IPS-18c (cell line): ENCODE data around the gene SLC5A8.
"Not testable (repeated sequence)": the region's sequence is repeated elsewhere in the genome, so short reads cannot be mapped to it uniquely, and the experiment has no call there.

ENCODE experiments used
- H3K4me3 ChIP-seq: 2 replicates; pipeline ENCODE4 v1.7.0; 2013; ENCODE audit warnings: low read depth, mild to moderate bottlenecking, low read length, moderate library complexity; ENCODE audit not compliant: insufficient read depth
- H3K9me3 ChIP-seq: one replicate; pipeline ENCODE4 v1.6.1; 2013; ENCODE audit warnings: mild to moderate bottlenecking, low read length, moderate library complexity; ENCODE audit not compliant: control insufficient read depth, insufficient read depth

The SLC5A8 gene

DNA sequence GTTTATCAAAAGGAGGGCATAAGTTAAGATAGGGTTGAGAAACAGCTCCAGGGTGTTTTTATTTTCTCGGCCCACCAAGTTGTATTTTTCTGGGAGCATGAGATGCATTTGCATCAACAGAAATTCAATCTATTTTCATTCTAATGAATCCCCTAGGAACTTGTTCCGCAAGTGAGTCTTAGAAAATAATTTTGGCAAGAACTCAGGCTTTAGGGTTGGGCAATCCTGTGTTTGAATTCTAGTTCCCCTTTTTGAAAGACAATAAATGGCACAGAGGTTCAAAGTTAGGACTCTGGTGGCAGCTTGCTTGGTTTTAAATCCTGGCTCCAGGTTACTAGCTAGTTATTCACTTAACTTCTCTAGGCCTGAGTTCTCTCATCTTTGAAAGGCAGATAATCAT, 23.7 kb downstream of the SLC5A8 start:
- Histone ChIP-seq H3K4me3 (no peak overlapping the region), H3K9me3 (no peaks in the 10 kb centered on the region)

DNA sequence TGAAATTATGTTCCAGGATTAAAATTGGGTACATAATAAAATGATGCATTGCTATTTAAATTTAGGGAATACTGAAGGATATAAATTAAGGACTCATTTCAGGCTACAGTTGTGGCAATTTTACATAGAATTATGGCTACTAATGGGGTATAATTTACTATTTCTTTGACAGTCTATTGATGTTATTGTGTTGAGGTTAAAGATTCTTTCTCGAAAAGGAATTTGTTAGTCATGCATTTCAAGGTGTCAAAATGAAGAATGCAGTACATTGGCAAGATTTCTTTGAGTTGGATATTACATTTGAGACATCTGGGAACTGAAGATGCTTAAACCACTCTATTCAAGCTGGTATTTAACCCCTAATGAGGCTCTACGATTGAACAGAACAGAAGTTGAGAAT, 28.3 kb downstream of the SLC5A8 start:
- Histone ChIP-seq H3K9me3 (no peaks in the 10 kb centered on the region), H3K4me3 (no peak overlapping the region)

DNA sequence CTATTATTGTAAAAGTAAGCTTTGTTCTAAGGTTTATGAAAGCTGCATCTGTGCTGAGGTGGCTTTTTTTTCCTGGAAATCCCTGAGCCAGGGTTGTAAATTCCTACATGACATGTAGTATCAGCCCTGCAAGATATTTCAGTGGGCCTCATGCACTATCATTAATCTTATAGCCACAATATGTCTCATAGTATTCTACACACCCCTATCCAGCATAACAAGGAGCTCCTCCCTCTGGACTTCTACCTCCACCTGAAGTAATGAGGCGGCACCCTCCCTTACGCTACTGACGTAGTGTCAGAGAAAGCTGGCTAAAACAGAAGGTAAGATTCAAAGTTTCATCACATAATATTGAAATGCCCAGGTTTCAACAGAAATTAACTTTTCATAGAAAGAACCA, 35.5 kb downstream of the SLC5A8 start:
- Histone ChIP-seq H3K4me3 (no peak overlapping the region), H3K9me3 (no peaks in the 10 kb centered on the region)

DNA sequence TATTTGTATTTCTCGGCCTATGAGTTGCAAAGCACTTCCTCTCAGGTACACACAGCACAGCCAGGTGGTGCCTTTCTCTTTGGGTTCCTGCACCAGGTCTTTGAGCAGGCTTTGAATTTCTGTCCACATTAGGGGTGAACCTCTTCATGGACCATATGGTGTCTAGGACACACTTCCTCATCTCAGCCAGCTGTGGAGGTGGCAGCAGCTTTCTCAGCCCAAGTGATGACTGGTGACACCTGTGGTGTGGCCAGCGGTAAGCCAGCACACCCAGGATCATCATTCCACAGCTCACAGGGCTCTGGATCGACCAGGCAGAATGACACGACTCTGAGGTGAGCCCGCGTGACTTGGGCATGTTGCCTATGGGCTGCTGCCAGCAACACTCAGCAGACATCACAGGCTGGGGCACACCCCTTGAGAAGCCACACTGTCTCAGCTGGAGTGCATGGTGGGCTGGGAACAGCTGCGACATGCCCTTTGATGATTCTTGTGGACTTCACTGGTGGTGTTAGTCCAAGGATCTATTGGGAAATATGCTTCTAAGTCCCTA, 36.8 kb downstream of the SLC5A8 start:
- Histone ChIP-seq H3K4me3 (no peak overlapping the region), H3K9me3 (no peaks in the 10 kb centered on the region)

DNA sequence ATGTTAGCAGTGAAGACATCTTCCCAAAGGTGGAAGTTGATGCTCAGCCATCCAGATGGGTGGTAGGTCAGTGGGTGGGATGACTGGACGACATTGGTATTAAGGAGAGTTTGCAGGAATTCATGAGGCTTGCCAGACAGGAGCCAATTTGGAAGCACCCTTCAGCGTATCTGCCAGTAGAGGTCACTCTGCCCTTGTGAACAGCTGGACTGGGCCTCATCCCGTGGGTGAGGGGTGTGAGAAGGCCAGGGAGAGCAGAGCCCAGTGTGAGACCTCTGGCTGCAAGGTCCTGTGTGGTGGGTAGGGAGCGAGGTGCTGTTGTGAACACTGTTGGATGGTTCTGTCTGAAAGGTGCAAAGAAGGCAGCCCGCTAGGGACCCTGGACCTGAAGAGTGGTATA, 37.7 kb downstream of the SLC5A8 start:
- no peak overlapping the region for H3K4me3 ChIP-seq
- no peaks in the 10 kb centered on the region for H3K9me3 ChIP-seq

DNA sequence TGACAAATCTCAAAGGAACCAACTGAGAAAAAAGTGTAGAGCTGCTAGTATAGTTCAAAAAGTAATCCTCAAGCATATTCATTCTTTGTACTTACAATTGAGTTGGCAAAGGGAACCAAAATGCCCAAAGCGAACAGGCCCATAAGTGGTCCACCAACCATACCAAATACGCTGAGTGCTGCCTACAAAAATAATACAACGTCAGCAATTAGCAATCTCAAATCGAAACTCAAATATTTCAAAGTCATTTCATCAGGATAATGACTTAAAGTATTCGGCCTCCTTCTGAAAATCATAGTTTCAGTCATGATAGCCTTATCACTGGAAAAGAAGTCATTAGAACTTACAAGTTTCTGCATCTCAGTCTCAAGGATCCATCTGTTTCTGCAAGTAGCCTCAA, 42.0 kb downstream of the SLC5A8 start:
- no peak overlapping the region for H3K4me3 ChIP-seq

DNA sequence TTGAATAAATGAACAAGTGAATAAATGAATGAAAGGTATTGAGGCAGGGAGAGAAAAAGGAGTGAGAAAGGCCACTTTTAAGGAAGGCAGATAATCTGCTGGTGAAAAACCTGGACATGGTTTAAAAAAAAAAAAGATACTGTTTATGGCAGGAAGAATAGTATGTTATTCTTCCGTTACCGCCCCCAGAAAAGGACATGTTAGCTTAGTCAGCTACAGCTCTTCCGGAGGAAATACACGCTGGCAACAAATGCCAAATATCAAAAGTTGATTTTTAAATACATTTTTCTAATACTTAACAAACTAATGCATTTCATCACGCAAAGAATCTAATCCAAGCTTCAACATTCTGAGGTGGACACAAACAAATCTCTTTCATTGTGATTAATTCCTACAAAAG, 43.2 kb downstream of the SLC5A8 start:
- no peak overlapping the region for H3K4me3 ChIP-seq
- H3K9me3 ChIP-seq, result no peaks in the 10 kb centered on the region

More for the DNA sequence above, 42.0 kb downstream of the SLC5A8 start:
- no peaks in the 10 kb centered on the region for H3K9me3 ChIP-seq

DNA sequence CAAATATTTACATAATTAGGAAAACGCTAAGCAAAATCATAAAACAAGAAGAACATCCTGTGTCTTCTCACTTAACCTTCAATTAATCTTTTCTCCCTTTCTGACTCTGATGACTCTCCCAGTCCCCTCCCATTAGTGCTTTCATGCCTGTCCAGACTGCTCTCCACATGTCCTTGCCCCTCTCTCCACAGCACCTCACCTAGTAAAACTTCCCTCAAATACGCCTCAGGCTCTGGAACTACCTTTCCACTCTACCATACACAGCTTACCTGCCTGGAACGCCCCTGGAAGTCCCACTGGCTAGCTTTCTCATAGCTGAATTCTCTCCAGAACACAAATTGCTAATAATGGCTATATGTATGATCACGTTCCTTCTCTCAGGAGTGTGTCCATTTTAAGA, 44.7 kb downstream of the SLC5A8 start:
- Histone ChIP-seq H3K9me3 (no peaks in the 10 kb centered on the region), H3K4me3 (no peak overlapping the region)

DNA sequence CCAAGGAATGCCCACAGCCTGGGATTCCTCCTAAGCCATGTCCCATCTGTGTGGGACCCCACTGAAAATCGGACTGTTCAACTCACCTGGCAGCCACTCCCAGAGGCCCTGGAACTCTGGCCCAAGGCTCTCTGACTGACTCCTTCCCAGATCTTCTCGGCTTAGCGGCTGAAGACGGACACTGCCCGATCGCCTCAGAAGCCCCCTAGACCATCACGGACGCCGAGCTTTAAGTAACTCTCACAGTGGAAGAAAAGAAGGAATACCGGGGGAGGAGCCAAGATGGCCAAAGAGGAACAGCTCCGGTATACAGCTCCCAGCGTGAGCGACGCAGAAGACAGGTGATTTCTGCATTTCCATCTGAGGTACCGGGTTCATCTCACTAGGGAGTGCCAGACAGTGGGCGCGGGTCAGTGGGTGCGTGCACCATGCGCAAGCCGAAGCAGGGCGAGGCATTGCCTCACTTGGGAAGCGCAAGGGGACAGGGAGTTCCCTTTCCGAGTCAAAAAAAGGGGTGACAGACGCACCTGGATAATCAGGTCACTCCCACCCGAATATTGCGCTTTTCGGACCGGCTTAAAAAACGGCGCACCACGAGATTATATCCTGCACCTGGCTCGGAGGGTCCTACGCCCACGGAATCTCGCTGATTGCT, 64.1 kb downstream of the SLC5A8 start:
- H3K4me3 ChIP-seq, result peak overlapping the region; percentile 50; the same call in 1 of the 2 replicates
- H3K9me3 ChIP-seq, result not testable (repeated sequence)

DNA sequence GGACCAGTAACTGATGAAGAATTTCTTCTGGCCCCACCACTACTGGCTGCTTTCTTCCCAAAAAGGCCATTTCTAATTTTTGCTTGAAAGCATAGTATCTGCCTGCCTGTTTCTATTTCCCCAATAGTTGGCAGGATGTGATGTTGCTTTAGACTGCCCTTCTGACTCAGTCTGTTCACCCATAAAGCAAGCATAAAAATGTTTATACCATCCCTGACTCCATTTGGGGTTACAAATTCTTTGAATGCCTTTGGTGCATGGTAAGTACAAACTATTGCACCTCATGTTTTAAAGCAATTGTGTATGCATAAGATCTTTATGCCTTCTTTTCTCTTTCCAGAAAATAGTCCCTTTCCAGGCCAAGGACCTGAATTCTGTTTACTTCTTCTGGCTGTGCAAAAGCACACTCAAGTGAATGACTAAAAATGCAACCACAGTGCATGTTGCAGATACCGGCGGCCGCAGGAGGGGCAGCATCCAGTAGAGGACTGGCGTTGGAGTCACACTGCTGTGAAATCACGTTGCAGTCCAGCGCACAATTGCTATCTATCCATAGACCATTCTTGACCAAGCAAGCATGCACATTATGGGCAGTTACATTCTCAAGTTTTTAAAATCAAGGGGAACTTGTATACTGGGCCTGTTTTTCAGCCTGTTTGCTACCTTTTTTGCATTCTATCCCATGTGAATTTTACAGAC, 82.4 kb downstream of the SLC5A8 start:
- Histone ChIP-seq H3K9me3 (no peaks in the 10 kb centered on the region), H3K4me3 (no peak overlapping the region)

DNA sequence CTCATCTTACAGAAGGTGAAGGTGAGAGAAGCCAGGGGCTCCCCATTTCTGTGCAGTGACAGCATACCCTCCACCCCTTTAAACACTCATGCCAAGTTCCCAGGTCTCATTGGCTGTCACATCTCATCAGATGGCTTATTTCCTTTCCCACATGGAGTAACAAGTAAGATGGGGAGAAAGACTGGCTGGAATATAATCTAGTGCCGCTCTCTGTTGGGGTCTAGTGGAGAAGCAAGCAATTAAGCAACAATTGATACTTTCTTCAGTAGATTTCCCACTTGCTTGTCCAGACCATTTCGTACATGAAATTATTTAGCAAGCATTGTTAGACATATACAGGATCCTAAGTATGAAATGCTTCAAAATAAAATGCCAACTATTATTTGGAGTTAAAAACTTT, 92.2 kb downstream of the SLC5A8 start:
- Histone ChIP-seq H3K4me3 (no peak overlapping the region), H3K9me3 (peaks cover 2% of the 10 kb centered on the region)

DNA sequence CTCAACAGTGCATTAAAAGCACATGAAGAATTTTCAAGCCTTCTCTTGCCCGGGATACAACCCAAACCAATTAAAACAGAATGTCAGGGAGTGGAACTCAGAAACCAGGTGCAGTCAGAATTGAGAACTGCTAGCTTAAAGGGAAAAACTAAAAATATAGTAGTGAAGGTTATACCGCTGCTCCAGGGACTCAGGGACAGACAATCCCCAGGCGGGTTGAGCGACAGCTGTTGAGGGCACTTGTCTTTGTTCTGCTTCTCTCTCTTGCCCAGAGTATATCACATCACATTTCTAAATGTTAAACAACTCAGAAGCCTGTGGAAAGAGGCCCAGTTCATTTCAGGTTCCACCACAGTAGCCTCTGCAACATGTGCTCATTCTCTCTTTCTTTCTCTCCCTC, 93.1 kb downstream of the SLC5A8 start:
- H3K9me3 ChIP-seq, result peaks cover 2% of the 10 kb centered on the region

DNA sequence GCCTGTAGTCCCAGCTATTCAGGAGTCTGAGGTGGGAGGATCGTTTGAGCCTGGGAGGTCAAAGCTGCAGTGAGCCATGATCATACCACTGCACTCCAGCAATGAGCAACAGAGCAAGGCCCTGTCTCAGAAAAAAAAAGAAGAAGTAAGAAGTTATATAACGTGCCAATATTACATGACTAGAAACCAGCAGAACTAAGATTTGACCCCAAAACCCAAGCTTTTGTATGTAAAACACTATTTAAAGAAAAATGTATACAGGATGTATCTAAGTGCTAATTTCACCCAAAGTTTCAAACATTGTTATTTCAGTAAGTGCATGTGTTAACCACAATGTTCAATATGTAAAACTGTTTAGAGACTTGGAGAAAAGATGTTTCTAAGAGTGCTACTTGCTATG, 94.7 kb downstream of the SLC5A8 start:
- H3K4me3 ChIP-seq, result no peak overlapping the region
- peaks cover 2% of the 10 kb centered on the region for H3K9me3 ChIP-seq

More for the DNA sequence above, 93.1 kb downstream of the SLC5A8 start:
- H3K4me3 ChIP-seq, result no peak overlapping the region

DNA sequence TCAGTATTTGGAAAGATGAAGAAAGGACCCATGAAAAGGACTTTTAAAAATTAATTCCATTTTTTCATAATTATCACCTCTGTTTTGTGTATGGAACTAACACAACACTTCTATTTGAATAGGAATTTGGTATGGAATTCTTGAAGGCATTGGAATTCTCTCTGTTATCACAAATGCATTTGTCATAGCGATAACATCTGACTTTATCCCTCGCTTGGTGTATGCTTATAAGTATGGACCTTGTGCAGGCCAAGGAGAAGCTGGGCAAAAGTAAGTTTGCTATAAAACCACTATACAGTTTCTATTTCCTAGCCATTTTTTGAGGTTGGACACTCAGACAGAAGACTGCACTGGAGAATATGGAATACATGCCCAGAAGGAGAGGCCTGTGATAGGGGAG, 98.6 kb downstream of the SLC5A8 start:
- no peak overlapping the region for H3K4me3 ChIP-seq
- H3K9me3 ChIP-seq, result no peaks in the 10 kb centered on the region

DNA sequence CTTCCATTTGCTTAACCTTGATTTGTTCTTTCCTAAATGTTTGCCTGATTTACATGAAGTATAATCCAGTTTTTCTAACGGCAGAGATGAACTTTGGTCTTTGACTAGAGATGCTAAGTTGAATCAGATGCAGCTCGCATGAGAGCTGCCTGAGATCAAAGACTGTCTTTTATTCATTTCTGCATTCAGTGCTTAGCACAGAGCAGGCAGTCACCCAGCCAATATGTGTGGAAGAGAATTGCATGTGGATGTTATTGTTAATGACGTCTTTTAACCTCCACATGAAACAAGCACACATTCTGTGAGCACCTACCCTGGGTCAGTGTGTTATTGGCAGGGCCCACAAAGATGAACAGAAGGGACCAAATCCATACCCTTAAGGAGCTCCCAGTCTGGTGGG, 99.2 kb downstream of the SLC5A8 start:
- Histone ChIP-seq H3K9me3 (no peaks in the 10 kb centered on the region), H3K4me3 (no peak overlapping the region)

DNA sequence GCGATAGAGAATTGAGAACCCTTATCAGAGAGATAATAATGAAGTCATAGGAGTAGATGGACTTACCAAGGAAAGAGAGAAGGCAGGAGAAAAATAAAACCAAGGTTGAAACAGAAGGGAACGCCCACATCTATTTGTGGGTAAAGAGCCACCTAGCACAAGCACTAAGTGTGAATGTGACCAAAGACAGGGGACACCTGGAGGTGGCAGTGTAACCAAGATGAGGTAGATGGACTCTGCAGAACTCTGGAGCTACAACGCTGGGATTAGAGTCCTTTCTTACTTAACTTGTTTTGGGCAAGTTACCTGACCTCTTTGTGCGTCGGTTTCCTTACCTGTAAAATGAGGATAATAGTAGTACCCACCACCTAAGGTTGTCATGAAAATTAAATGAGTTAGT, 101.9 kb downstream of the SLC5A8 start:
- Histone ChIP-seq H3K4me3 (no peak overlapping the region), H3K9me3 (no peaks in the 10 kb centered on the region)

DNA sequence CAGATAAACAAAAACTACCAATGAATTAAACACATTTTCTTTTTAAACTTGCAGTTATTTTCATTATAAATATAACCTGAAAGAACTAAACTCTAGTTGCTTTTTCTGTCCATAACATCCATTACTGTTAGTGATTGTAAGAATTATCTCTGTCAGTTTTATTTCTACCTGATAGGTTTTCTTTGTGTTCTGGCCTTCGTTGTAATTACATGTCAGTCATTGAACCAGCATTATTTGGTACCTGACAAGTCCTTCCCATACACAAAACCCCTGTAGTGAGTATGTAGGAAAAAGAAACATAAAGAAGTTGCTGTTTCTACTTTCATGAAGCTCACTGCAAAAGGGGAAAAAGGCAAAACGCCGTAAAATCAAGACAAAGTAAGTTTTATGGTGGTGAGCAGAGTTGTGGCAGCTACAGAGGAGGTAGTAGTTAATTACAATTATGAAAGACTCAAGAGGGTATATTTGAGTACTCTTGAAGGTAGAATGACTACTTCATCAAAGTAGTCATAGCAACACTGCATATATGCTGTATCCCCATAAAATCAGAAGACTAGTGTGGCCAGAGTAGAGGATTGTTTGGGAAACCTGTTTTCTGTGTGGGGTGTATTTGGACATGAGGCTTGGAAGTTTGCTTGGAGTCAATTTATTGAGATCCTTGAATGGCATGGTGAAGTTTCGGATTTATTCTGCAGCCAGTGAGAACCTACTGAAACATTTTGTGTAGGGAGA, 102.8 kb downstream of the SLC5A8 start:
- Histone ChIP-seq H3K4me3 (no peak overlapping the region), H3K9me3 (no peaks in the 10 kb centered on the region)
